ENCODE data around the gene HDHD3.

The HDHD3 gene

GRCh38 chr9:113359385-113359784 is 17.4 kb downstream of the HDHD3 start:
- DNase-seq (ENCODE audit: low read depth, low spot score) = no peak
- ChIA-PET CTCF (interaction anchor here (1.2 to 1.3 kb wide), 2 partner anchors 9 to 13 kb away, joined by 3 to 5 read pairs; partner anchors contain the start of gene BSPRY), POLR2A (no interaction called here)
- no peak for TF ChIP-seq CTCF (IDR thresholded peaks at IDR 0.05; ENCODE audit: insufficient read depth, low read length, missing control alignments)
- no peak overlapping the region for H3K4me3 ChIP-seq (ENCODE audit: low read depth, low read length)

- DNase-seq (ENCODE audit: low read depth, low spot score) = no peak
- no peak for TF ChIP-seq CTCF (IDR thresholded peaks at IDR 0.05; ENCODE audit: insufficient read depth, low read length, missing control alignments)
- H3K4me3 ChIP-seq (ENCODE audit: low read depth, low read length) = no peak overlapping the region
- ChIA-PET POLR2A (no interaction called here), CTCF (interaction anchor here (1.0 to 1.1 kb wide), 2 partner anchors 11 to 15 kb away, joined by 3 read pairs; no protein-coding TSS in a partner anchor)
Observed at GRCh38 chr9:113356686-113357292, 20.0 kb downstream of the HDHD3 start.

- no peak for DNase-seq (ENCODE audit: low read depth, low spot score)
- CTCF ChIA-PET = interaction anchor here (0.8 kb wide), 2 partner anchors 10 to 48 kb away, joined by 3 read pairs; no protein-coding TSS in a partner anchor
- no peak overlapping the region for H3K4me3 ChIP-seq (ENCODE audit: low read depth, low read length)
- TF ChIP-seq CTCF (IDR thresholded peaks at IDR 0.05; ENCODE audit: insufficient read depth, low read length, missing control alignments) = no peak
- POLR2A ChIA-PET = no interaction called here
Observed at GRCh38 chr9:113355040-113355596, 21.7 kb downstream of the HDHD3 start.

GRCh38 chr9:113352411-113352810 is 24.4 kb downstream of the HDHD3 start:
- CTCF ChIA-PET = interaction anchor here (2.1 kb wide), 1 partner anchor 13 kb away, joined by 10 read pairs; the partner anchor contains the start of gene WDR31
- POLR2A ChIA-PET = no interaction called here

GRCh38 chr9:113352006-113352405 is 24.8 kb downstream of the HDHD3 start:
- CTCF ChIA-PET = interaction anchor here (2.1 to 3.0 kb wide), 2 partner anchors 12 to 42 kb away, joined by 10 to 15 read pairs; partner anchors contain the start of gene WDR31
- no peak for DNase-seq (ENCODE audit: low read depth, low spot score)
- POLR2A ChIA-PET = no interaction called here
- H3K4me3 ChIP-seq (ENCODE audit: low read depth, low read length) = no peak overlapping the region
- no peak for TF ChIP-seq CTCF (IDR thresholded peaks at IDR 0.05; ENCODE audit: insufficient read depth, low read length, missing control alignments)

More at GRCh38 chr9:113352411-113352810, 24.4 kb downstream of the HDHD3 start:
- TF ChIP-seq CTCF (IDR thresholded peaks at IDR 0.05; ENCODE audit: insufficient read depth, low read length, missing control alignments) = no peak
- DNase-seq (ENCODE audit: low read depth, low spot score) = no peak
- H3K4me3 ChIP-seq (ENCODE audit: low read depth, low read length) = no peak overlapping the region

- no peak overlapping the region for H3K4me3 ChIP-seq (ENCODE audit: low read depth, low read length)
- POLR2A ChIA-PET = interaction anchor here (0.6 kb wide), 1 partner anchor 55 kb away, joined by 4 read pairs; no protein-coding TSS in a partner anchor
- CTCF ChIA-PET = interaction anchor here (2.1 to 3.0 kb wide), 4 partner anchors 8 to 51 kb away, joined by 5 to 18 read pairs (median 12); partner anchors contain the start of genes ALAD and WDR31
- no peak for TF ChIP-seq CTCF (IDR thresholded peaks at IDR 0.05; ENCODE audit: insufficient read depth, low read length, missing control alignments)
- no peak for DNase-seq (ENCODE audit: low read depth, low spot score)
Observed at GRCh38 chr9:113350937-113351336, 25.8 kb downstream of the HDHD3 start.

All from AG04449 (cell line).